IMR-90 (cell line): ENCODE measurements around the gene SLC39A5. TPM values are rescaled to one million over a fixed set of nuclear protein-coding genes. Genes with fewer than 3 reads are reported as not detected.

ENCODE experiments used
- ATAC-seq: fragments of 200-7000 bp; cut with Tn5 transposase; 2 replicates; pipeline ENCODE4 v1.9.1; 2020; ENCODE audit warnings: low read depth, mild to moderate bottlenecking, moderate library complexity
- BruUV-seq: library from RNA; stranded (reverse); fragments of 400-500 nt; replicated peaks from 2 replicates; lab custom pipeline; 2021; lab: Mats Ljungman, UMichigan
- CTCF ChIA-PET: fragments of 300-600 bp; formaldehyde crosslinking; extraction: SDS; loops from one replicate; lab custom pipeline; 2021; ENCODE audit warnings: antibody characterized with exemption; lab: Yijun Ruan, JAX
- POLR2A ChIA-PET: fragments of 300-600 bp; sonication (Branson Sonifier 250); formaldehyde crosslinking; loops from one replicate; lab custom pipeline; 2022; ENCODE audit warnings: antibody characterized with exemption; ENCODE audit not compliant: unreplicated experiment; lab: Charles Lee
- DNase-seq: peaks from one replicate; pipeline ENCODE4 v3.0.0; 2013
- H2AFZ ChIP-seq: replicated peaks from 2 replicates; pipeline ENCODE3; 2013; ENCODE audit warnings: low read length, mild to moderate bottlenecking; ENCODE audit not compliant: poor library complexity
- H2AK5ac ChIP-seq: 2 replicates; pipeline ENCODE4 v1.6.1; 2013; ENCODE audit warnings: low read depth, low read length, inconsistent platforms
- H2AK9ac ChIP-seq: replicated peaks from 2 replicates; pipeline ENCODE3; 2013; ENCODE audit warnings: mild to moderate bottlenecking, low read depth, low read length, moderate library complexity; ENCODE audit not compliant: poor library complexity
- H2BK120ac ChIP-seq: 2 replicates; pipeline ENCODE4 v1.6.1; 2013; ENCODE audit warnings: low read depth, low read length, inconsistent platforms
- H2BK15ac ChIP-seq: 3 replicates; pipeline ENCODE4 v1.6.1; 2013; ENCODE audit warnings: low read depth, low read length, inconsistent platforms
- H2BK20ac ChIP-seq: 2 replicates; pipeline ENCODE4 v1.6.1; 2013; ENCODE audit warnings: low read depth, mild to moderate bottlenecking, inconsistent platforms, low read length, moderate library complexity
- H2BK5ac ChIP-seq: 2 replicates; pipeline ENCODE4 v1.6.1; 2013; ENCODE audit warnings: mild to moderate bottlenecking, low read depth, low read length, inconsistent platforms; ENCODE audit not compliant: poor library complexity, severe bottlenecking
- H3K14ac ChIP-seq: replicated peaks from 2 replicates; pipeline ENCODE4 v1.6.1; 2013; ENCODE audit warnings: low read depth, low read length, inconsistent platforms
- H3K18ac ChIP-seq: 2 replicates; pipeline ENCODE4 v1.6.1; 2013; ENCODE audit warnings: low read depth, low read length, control low read depth
- H3K23ac ChIP-seq: 2 replicates; pipeline ENCODE4 v1.6.1; 2013; ENCODE audit warnings: low read depth, low read length, inconsistent platforms
- H3K27ac ChIP-seq: 2 replicates; pipeline ENCODE4 v1.5.1; 2013; ENCODE audit warnings: mild to moderate bottlenecking, control low read depth, low read length; ENCODE audit not compliant: insufficient read depth
- H3K27me3 ChIP-seq: 2 replicates; pipeline ENCODE4 v1.6.1; 2013; ENCODE audit warnings: low read length; ENCODE audit not compliant: control insufficient read depth, insufficient read depth
- H3K36me3 ChIP-seq: 2 replicates; pipeline ENCODE4 v1.6.1; 2013; ENCODE audit warnings: low read length, mixed read lengths; ENCODE audit not compliant: control insufficient read depth, insufficient read depth
- H3K4ac ChIP-seq: 2 replicates; pipeline ENCODE4 v1.6.1; 2013; ENCODE audit warnings: low read depth, low read length, inconsistent platforms
- H3K4me1 ChIP-seq: 2 replicates; pipeline ENCODE4 v1.6.1; 2013; ENCODE audit warnings: low read length, mixed read lengths; ENCODE audit not compliant: control insufficient read depth, insufficient read depth
- H3K4me2 ChIP-seq: 2 replicates; pipeline ENCODE4 v1.6.1; 2013; ENCODE audit warnings: low read depth, mild to moderate bottlenecking, control low read depth, low read length, moderate library complexity
- H3K4me3 ChIP-seq: 2 replicates; pipeline ENCODE4 v1.5.1; 2013; ENCODE audit warnings: low read depth, mild to moderate bottlenecking, control low read depth, low read length, moderate library complexity; ENCODE audit not compliant: insufficient read depth
- H3K56ac ChIP-seq: 2 replicates; pipeline ENCODE4 v1.6.1; 2013; ENCODE audit warnings: low read length, inconsistent platforms; ENCODE audit not compliant: insufficient read depth; ENCODE audit errors: extremely low read depth
- H3K79me1 ChIP-seq, 2 experiments: 2 replicates each; pipeline ENCODE4 v1.6.1; 2013; ENCODE audit warnings: low read length in 2 of 2, inconsistent platforms in 1 of 2, low read depth in 1 of 2
- H3K9ac ChIP-seq: 2 replicates; pipeline ENCODE4 v1.6.1; 2013; ENCODE audit warnings: low read depth, low read length, control low read depth
- H3K9me1 ChIP-seq: 2 replicates; pipeline ENCODE4 v1.6.1; 2013; ENCODE audit warnings: low read length, inconsistent platforms; ENCODE audit not compliant: insufficient read depth
- H3K9me3 ChIP-seq: 2 replicates; pipeline ENCODE4 v1.6.1; 2013; ENCODE audit warnings: low read length; ENCODE audit not compliant: control insufficient read depth, insufficient read depth
- H4K20me1 ChIP-seq: 2 replicates; pipeline ENCODE4 v1.6.1; 2013; ENCODE audit warnings: low read length, inconsistent platforms; ENCODE audit not compliant: insufficient read depth
- H4K5ac ChIP-seq: 2 replicates; pipeline ENCODE4 v1.6.1; 2013; ENCODE audit warnings: mild to moderate bottlenecking, low read depth, low read length, control low read depth
- H4K8ac ChIP-seq, 2 experiments: 2 replicates each; pipeline ENCODE4 v1.6.1; 2013; ENCODE audit warnings: low read depth in 2 of 2, low read length in 2 of 2, control low read depth in 1 of 2, inconsistent platforms in 1 of 2
- H4K91ac ChIP-seq: 2 replicates; pipeline ENCODE4 v1.6.1; 2013; ENCODE audit warnings: low read depth, low read length, inconsistent platforms; ENCODE audit not compliant: insufficient read depth
- BHLHE40 ChIP-seq: fragments of 150-350 bp; IDR thresholded peaks from 2 replicates; pipeline ENCODE4 v1.6.1; 2016; ENCODE audit warnings: mild to moderate bottlenecking, low read depth, low read length
- CEBPB ChIP-seq: IDR thresholded peaks from 2 replicates; pipeline ENCODE4 v1.6.1; 2012; ENCODE audit warnings: low read depth, low read length, improper control_type of control experiment
- CHD1 ChIP-seq: IDR thresholded peaks from 2 replicates; pipeline ENCODE4 v1.6.1; 2012; ENCODE audit warnings: low read depth, low read length, improper control_type of control experiment
- CTCF ChIP-seq: conservative IDR thresholded peaks from 2 replicates; pipeline ENCODE4 v1.5.1; 2012; ENCODE audit warnings: mild to moderate bottlenecking, low read depth, low read length, improper control_type of control experiment
- ELK1 ChIP-seq: fragments of 150-350 bp; IDR thresholded peaks from 2 replicates; pipeline ENCODE4 v1.6.1; 2016; ENCODE audit warnings: low read depth, mild to moderate bottlenecking, low read length, moderate library complexity, borderline replicate concordance
- FOS ChIP-seq: fragments of 150-350 bp; IDR thresholded peaks from 2 replicates; pipeline ENCODE4 v1.6.1; 2016; ENCODE audit warnings: low read depth, low read length
- MAFK ChIP-seq: IDR thresholded peaks from 2 replicates; pipeline ENCODE4 v1.6.1; 2012; ENCODE audit warnings: low read depth, low read length, improper control_type of control experiment
- MAZ ChIP-seq: IDR thresholded peaks from 2 replicates; pipeline ENCODE4 v1.6.1; 2012; ENCODE audit warnings: low read depth, mild to moderate bottlenecking, low read length, improper control_type of control experiment, moderate library complexity, borderline replicate concordance
- MXI1 ChIP-seq: IDR thresholded peaks from 2 replicates; pipeline ENCODE4 v1.6.1; 2012; ENCODE audit warnings: low read depth, mild to moderate bottlenecking, low read length, moderate library complexity, borderline replicate concordance
- POLR2A ChIP-seq: IDR thresholded peaks from 2 replicates; pipeline ENCODE4 v1.6.1; 2012; ENCODE audit warnings: mild to moderate bottlenecking, low read depth, low read length
- RAD21 ChIP-seq: IDR thresholded peaks from 2 replicates; pipeline ENCODE4 v1.6.1; 2012; ENCODE audit warnings: low read length, improper control_type of control experiment
- RFX5 ChIP-seq: IDR thresholded peaks from 2 replicates; pipeline ENCODE4 v1.8.0; 2012; ENCODE audit warnings: low read depth, mild to moderate bottlenecking, low read length, moderate library complexity
- SMC3 ChIP-seq: fragments of 150-350 bp; IDR thresholded peaks from 2 replicates; pipeline ENCODE4 v1.6.1; 2016; ENCODE audit warnings: low read depth, mild to moderate bottlenecking, antibody characterized with exemption, low read length, moderate library complexity
- USF2 ChIP-seq: fragments of 150-350 bp; IDR thresholded peaks from 2 replicates; pipeline ENCODE4 v1.6.1; 2017; ENCODE audit warnings: mild to moderate bottlenecking, antibody characterized with exemption, low read length, low read depth
- WGBS, 2 experiments: methylation state at CpG; one replicate each; pipeline versions ENCODE4 v1.1.5 to v1.1.7; 2013; ENCODE audit warnings: missing lambda C conversion rate in 2 of 2; ENCODE audit not compliant: insufficient read length in 1 of 2; ENCODE audit errors: extremely low coverage in 2 of 2; 5-methylcytosine and 5-hydroxymethylcytosine counted together
- dilution Hi-C: fragments of 300-500 bp; cut with HindIII; formaldehyde crosslinking; loops from one replicate; pipeline ENCODE4 v1.14.3; 2018; ENCODE audit warnings: low sequenced_read_pairs; ENCODE audit not compliant: unreplicated experiment
- in situ Hi-C: fragments of 300-500 bp; cut with MboI; formaldehyde crosslinking; loops from 3 replicates; pipeline ENCODE4 v1.14.3; 2019; ENCODE audit warnings: low sequenced_read_pairs, inconsistent platforms, mixed read lengths
- intact Hi-C: fragments of 100-400 bp; cut with micrococcal nuclease; formaldehyde crosslinking; loops from 2 replicates; pipeline ENCODE4 v1.10.0; 2022
- polyA plus RNA-seq, 3 experiments: library from polyadenylated mRNA; depleted of rRNA; stranded (reverse); fragments of >200 nt; gene quantifications; 2 replicates each; pipeline ENCODE4 v1.2.3, GENCODE V29; 2012; ENCODE audit warnings: low replicate concordance in 1 of 3
- total RNA-seq: library from RNA; depleted of rRNA; stranded (reverse); fragments of >200 nt; gene quantifications from 2 replicates; pipeline ENCODE4 v1.2.3, GENCODE V29; 2012

The SLC39A5 gene
- total and polyA plus RNA-seq, 2 of the 4 experiments (the other 2 are of a cell fraction) = not detected

- Histone ChIP-seq H3K4me3 (no peak overlapping the region), H3K79me1 (peaks cover 43 to 72% of the 10 kb centered on the region in 2 experiments), H3K14ac (no peak overlapping the region), H4K91ac (no peak overlapping the region), H3K9me1 (peaks cover 22% of the 10 kb centered on the region), H3K4me2 (no peak overlapping the region), H2BK20ac (no peak overlapping the region), H3K4me1 (peaks cover 12% of the 10 kb centered on the region), H3K4ac (no peak overlapping the region), H3K9ac (no peak overlapping the region), H3K9me3 (no peaks in the 10 kb centered on the region), H2AFZ (no peak overlapping the region), H2BK5ac (no peak overlapping the region), H2BK15ac (no peak overlapping the region), H4K5ac (no peak overlapping the region), H4K8ac (no peak overlapping the region), H2BK120ac (no peak overlapping the region), H4K20me1 (peaks cover 52% of the 10 kb centered on the region), H3K18ac (no peak overlapping the region), H3K23ac (no peak overlapping the region), H3K36me3 (peaks cover 75% of the 10 kb centered on the region), H2AK5ac (no peak overlapping the region), H3K56ac (no peak overlapping the region), H3K27ac (no peak overlapping the region), H3K27me3 (no peaks in the 10 kb centered on the region), H2AK9ac (no peak overlapping the region)
- in situ Hi-C loops (no loop called here), intact Hi-C loops (no loop called here), dilution Hi-C loops (no loop called here)
- BruUV-seq = no TSS peak
- ATAC-seq (no peak), DNase-seq (no peak)
- 100% methylated on average over 2 of the region's 3 CpGs; no CpG with 5 or more reads in 1 of the 2 experiments for WGBS, 2 experiments
- POLR2A ChIA-PET = no interaction called here
- no peak for TF ChIP-seq MAZ
- no peak for TF ChIP-seq POLR2A
- no peak for TF ChIP-seq CHD1
- TF ChIP-seq MXI1 = no peak
- no peak for TF ChIP-seq BHLHE40
- no peak for TF ChIP-seq CTCF
- no peak for TF ChIP-seq RAD21
- no peak for TF ChIP-seq FOS
- TF ChIP-seq CEBPB = no peak
- TF ChIP-seq SMC3 = no peak
- TF ChIP-seq USF2 = no peak
- no peak for TF ChIP-seq MAFK
- TF ChIP-seq RFX5 = no peak
- no peak for TF ChIP-seq ELK1
- CTCF ChIA-PET = no interaction called here
Observed at GRCh38 chr12:56252649-56253048, 22.8 kb downstream of the SLC39A5 start.
